Neural progenitor cell (in vitro differentiated cells): ENCODE data around the gene STX17.

ENCODE experiments used
- CTCF ChIP-seq: fragments of 200-600 bp; sonication (generic); IDR thresholded peaks from 2 replicates; pipeline ENCODE4 v1.5.1; 2017; ENCODE audit warnings: antibody characterized with exemption, mild to moderate bottlenecking
- EZH2phosphoT487 ChIP-seq: fragments of 200-600 bp; sonication (generic); IDR thresholded peaks from 2 replicates; pipeline ENCODE4 v1.6.1; 2017; ENCODE audit warnings: antibody characterized with exemption

- TF ChIP-seq CTCF = no peak
- TF ChIP-seq EZH2phosphoT487 = no peak
These were observed 37.6 kb upstream of the STX17 start for GRCh38 chr9:99868845-99869244.
